RWPE1 (cell line): ENCODE data around the gene NAGS.
"Not testable (repeated sequence)": the region's sequence is repeated elsewhere in the genome, so short reads cannot be mapped to it uniquely, and the experiment has no call there.

Source experiments
- CTCF ChIA-PET: fragments of 350-600 bp; sonication (Branson Sonifier 250); formaldehyde crosslinking; extraction: SDS; loops from one replicate; lab custom pipeline; 2021; lab: Yijun Ruan, JAX
- POLR2A ChIA-PET: fragments of 400-600 bp; formaldehyde crosslinking; extraction: SDS; loops from one replicate; lab custom pipeline; 2020; ENCODE audit warnings: antibody characterized with exemption; ENCODE audit not compliant: low non-redundant PET; lab: Yijun Ruan, JAX
- DNase-seq: peaks from one replicate; pipeline ENCODE4 v3.0.0; 2012; ENCODE audit warnings: low spot score
- H3K27ac ChIP-seq: fragments of 450-650 bp; 2 replicates; pipeline ENCODE4 v1.5.1; 2017
- TF ChIP-seq, protein P1 (sequence below): fragments of 450-650 bp; conservative IDR thresholded peaks from 2 replicates; pipeline ENCODE4 v1.5.1; 2017; ENCODE audit warnings: low read depth, mild to moderate bottlenecking

Gene NAGS

GRCh38 chr17:44004077-44004760, at the start of gene NAGS:
Gene NAGS, plus strand, starts transcription at chr17:44004622. Its CDS starts 42 bp downstream, at chr17:44004664.
- TF ChIP-seq, protein P1, sequence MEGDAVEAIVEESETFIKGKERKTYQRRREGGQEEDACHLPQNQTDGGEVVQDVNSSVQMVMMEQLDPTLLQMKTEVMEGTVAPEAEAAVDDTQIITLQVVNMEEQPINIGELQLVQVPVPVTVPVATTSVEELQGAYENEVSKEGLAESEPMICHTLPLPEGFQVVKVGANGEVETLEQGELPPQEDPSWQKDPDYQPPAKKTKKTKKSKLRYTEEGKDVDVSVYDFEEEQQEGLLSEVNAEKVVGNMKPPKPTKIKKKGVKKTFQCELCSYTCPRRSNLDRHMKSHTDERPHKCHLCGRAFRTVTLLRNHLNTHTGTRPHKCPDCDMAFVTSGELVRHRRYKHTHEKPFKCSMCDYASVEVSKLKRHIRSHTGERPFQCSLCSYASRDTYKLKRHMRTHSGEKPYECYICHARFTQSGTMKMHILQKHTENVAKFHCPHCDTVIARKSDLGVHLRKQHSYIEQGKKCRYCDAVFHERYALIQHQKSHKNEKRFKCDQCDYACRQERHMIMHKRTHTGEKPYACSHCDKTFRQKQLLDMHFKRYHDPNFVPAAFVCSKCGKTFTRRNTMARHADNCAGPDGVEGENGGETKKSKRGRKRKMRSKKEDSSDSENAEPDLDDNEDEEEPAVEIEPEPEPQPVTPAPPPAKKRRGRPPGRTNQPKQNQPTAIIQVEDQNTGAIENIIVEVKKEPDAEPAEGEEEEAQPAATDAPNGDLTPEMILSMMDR: no peak
- peak within 1 kb of the TSS; percentile 90 for H3K27ac ChIP-seq
- ChIA-PET CTCF (no interaction called here), POLR2A (no interaction called here)
- DNase-seq: peak; percentile 22

DNA sequence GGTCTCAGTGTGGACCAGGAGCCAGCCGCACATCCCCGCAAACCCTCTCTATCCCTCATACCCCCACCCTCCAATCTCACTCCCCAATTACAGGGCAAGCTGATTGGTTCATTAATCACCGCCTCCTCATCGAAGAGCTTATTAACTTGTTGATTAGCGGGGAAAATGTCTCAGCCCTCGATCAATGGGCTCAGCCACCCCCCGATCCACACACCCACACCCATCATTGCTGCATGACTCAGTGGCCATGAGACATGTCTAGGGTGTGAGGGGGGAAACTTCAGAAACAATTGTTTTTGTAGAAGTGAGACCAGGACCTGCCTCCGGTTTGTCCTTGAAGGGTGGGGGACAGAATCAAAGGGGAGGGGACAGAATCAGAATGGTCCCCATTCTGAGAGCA, 48.2 kb upstream of the NAGS start:
- ChIA-PET POLR2A (no interaction called here), CTCF (no interaction called here)
- no peak overlapping the region for H3K27ac ChIP-seq
- no peak for DNase-seq
- TF ChIP-seq, protein P1: no peak

DNA sequence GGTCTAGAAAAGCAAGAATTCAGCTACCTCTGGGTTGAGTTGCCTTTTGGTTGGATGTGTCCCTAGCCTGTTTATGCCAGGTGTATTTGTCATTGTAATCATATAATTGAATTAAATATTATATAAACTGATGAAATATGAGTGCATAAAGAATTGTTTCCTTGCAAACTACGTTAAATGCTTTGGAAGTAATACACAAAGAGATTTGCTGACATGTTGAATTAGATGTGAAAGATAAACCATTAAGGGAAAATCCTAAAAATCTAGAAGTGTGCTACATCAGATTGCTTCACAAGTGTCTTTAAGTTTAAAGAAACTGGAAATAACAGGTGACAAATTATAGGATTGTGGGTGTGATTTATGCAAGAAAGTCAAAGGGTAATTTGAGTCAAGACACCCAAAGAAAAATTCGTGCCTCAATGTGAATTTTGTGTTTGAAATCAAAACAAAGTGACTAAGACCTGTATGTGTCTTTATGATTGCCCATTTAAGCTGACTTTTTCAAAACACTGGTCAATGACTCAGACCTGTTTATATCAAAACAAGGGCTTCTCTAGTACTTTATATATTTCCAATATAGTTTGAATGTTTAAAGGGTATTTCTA, 45.6 kb upstream of the NAGS start:
- ChIA-PET CTCF (interaction anchor here (0.5 to 3.1 kb wide), 3 partner anchors 15 to 170 kb away, joined by 3 to 22 read pairs (median 3); no protein-coding TSS in a partner anchor), POLR2A (no interaction called here)
- no peak for DNase-seq
- TF ChIP-seq, protein P1: no peak
- no peak overlapping the region for H3K27ac ChIP-seq

DNA sequence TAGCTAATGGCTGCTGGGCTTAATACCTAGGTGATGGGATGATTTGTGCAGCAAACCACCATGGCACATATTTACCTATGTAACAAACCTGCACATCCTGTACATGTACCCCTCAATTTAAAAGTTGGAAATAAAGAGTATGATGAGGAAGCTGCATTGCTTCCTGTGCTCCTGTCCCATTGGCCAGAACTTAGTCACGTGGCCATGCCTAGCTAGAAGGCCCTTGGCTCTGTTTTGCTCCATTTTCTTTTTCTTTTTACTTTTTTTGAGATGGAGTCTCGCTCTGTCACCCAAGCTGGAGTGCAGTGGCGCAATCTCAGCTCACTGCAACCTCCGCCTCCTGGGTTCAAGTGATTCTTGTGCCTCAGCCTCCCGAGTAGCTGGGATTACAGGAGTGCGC, 43.1 kb upstream of the NAGS start:
- CTCF ChIA-PET: interaction anchor here (0.6 kb wide), 1 partner anchor 10 kb away, joined by 7 read pairs; no protein-coding TSS in a partner anchor
- POLR2A ChIA-PET, H3K27ac ChIP-seq: not testable (repeated sequence)

DNA sequence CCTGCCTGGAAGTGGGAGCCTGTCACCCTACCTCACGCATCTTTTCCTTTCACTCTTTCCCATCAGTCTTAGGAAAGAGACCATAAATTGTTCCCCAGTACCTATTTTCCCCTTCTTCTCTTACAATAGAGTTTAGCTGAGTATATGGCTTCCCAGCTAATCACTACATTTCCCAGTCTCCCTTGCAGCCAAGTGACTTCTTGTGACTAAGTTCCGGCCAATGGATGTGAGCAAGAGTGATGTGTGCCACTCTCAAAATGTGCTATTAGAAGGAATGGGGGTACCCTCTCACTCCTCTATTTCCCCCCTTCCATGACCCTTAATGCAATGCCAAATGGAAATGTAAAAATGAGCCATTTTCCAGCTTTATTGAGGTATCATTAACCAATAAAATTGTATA, 42.5 kb upstream of the NAGS start:
- H3K27ac ChIP-seq: no peak overlapping the region
- TF ChIP-seq, protein P1: no peak
- ChIA-PET CTCF (interaction anchor here (0.5 kb wide), 1 partner anchor 196 kb away, joined by 6 read pairs; no protein-coding TSS in a partner anchor), POLR2A (no interaction called here)
- DNase-seq: no peak

More for the DNA sequence above, 43.1 kb upstream of the NAGS start:
- not testable (repeated sequence) for DNase-seq

DNA sequence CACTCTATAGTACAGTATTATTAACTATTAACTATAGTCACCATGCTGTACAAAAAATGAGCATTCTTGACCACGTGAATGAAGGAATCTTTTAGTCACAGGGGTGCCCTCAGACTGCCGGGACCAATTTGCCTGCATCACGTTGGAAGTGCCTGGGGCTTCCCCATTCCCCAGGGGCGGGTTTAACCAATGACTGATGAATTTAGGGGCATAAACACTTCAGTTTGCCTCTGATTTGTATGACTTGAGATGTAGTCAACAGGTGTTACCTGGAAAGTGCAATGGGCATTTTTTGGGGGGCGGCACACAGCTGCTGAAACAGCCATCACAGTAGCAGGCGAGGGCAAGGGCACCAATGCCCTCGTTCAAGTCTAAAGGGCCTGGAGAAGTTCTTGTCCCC, 41.9 kb upstream of the NAGS start:
- DNase-seq: no peak
- TF ChIP-seq, protein P1: no peak
- POLR2A ChIA-PET: no interaction called here
- CTCF ChIA-PET: no interaction called here
- H3K27ac ChIP-seq: no peak overlapping the region

DNA sequence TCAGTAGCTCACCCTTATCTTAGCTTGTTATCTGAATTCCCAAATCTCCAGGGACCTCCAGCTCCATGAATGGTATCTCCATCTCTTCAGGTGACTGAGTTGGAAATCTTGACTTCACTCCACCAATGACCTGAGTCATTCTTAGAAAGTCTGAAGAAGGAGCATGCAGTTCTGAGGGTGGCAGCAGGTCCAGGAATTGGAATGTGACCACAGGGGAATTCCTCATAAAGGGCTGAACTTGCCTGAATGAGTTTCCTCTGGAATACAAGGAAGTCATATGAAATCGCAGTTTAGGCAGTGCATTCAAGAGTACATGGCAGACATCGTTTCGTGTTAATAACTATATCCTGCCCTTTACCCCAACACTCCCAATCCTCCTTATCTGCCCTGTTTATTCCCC, 38.1 kb upstream of the NAGS start:
- H3K27ac ChIP-seq: no peak overlapping the region
- TF ChIP-seq, protein P1: no peak
- DNase-seq: no peak
- ChIA-PET POLR2A (no interaction called here), CTCF (no interaction called here)
